ENCODE measurements around the gene FIBIN.
"Not testable (repeated sequence)": the region's sequence is repeated elsewhere in the genome, so short reads cannot be mapped to it uniquely, and the experiment has no call there.

Gene FIBIN

GRCh38 chr11:26987272-26987671 lies 6.6 kb upstream of the FIBIN start:
- H3K36me3 ChIP-seq (ENCODE audit: control insufficient read depth, insufficient read depth, low read length), result no peaks in the 10 kb centered on the region
- H3K9ac ChIP-seq (ENCODE audit: low read length), result no peak overlapping the region
- no peak overlapping the region for H3K27ac ChIP-seq (ENCODE audit: low read depth, low read length)
- no peak overlapping the region for H3K4me3 ChIP-seq (ENCODE audit: low read length)
- no peaks in the 10 kb centered on the region for H3K4me1 ChIP-seq (ENCODE audit: control insufficient read depth, insufficient read depth, low read length)
- no peaks in the 10 kb centered on the region for H3K27me3 ChIP-seq (ENCODE audit: control insufficient read depth, insufficient read depth, low read length)

- Histone ChIP-seq H3K9ac (ENCODE audit: low read length) (no peak overlapping the region), H3K27ac (ENCODE audit: low read depth, low read length) (no peak overlapping the region), H3K4me3 (ENCODE audit: low read length) (no peak overlapping the region), H3K27me3 (ENCODE audit: control insufficient read depth, insufficient read depth, low read length) (no peaks in the 10 kb centered on the region), H3K36me3 (ENCODE audit: control insufficient read depth, insufficient read depth, low read length) (no peaks in the 10 kb centered on the region), H3K4me1 (ENCODE audit: control insufficient read depth, insufficient read depth, low read length) (no peaks in the 10 kb centered on the region)
These were observed 6.2 kb upstream of the FIBIN start for GRCh38 chr11:26987731-26988130.

DNA sequence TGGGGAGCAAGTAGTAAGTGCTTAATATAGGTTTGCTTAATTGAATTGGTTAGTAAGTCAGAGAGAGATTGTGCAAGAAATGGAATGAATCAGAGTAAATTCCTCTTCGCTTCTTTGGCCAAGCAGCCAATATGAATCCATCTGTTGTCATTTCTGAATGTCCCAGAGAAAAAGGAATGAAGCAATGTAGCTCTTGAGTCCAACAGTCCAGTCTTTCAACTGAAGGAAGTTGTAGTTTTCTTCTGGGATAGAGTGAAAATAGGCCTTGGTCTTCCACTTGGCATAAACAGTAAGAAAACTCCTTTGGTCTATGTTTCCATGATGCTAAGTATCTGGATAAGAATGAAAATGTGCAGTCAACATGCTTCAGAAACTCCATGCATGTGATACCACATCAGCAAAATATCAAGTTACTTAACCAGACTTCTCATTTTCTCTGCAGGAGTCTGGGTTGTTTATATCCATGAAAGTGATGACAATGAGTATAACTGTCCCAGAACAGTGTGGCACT lies 1.8 kb upstream of the FIBIN start:
- no peak overlapping the region for H3K4me3 ChIP-seq (ENCODE audit: low read length)
- H3K9ac ChIP-seq (ENCODE audit: low read length), result no peak overlapping the region
- H3K27ac ChIP-seq (ENCODE audit: low read depth, low read length), result no peak overlapping the region

GRCh38 chr11:26994631-26995095 lies 751 bp downstream of the FIBIN start:
- Histone ChIP-seq H3K4me3 (ENCODE audit: low read length) (peak overlapping the region; percentile 79), H3K4me1 (ENCODE audit: control insufficient read depth, insufficient read depth, low read length) (peaks cover 12% of the 10 kb centered on the region), H3K27ac (ENCODE audit: low read depth, low read length) (peak overlapping the region; percentile 88), H3K9ac (ENCODE audit: low read length) (peak overlapping the region; percentile 51), H3K36me3 (ENCODE audit: control insufficient read depth, insufficient read depth, low read length) (no peaks in the 10 kb centered on the region), H3K27me3 (ENCODE audit: control insufficient read depth, insufficient read depth, low read length) (no peaks in the 10 kb centered on the region)

More for the DNA sequence above, 1.8 kb upstream of the FIBIN start:
- H3K27me3 ChIP-seq (ENCODE audit: control insufficient read depth, insufficient read depth, low read length), result no peaks in the 10 kb centered on the region
- H3K36me3 ChIP-seq (ENCODE audit: control insufficient read depth, insufficient read depth, low read length), result no peaks in the 10 kb centered on the region
- H3K4me1 ChIP-seq (ENCODE audit: control insufficient read depth, insufficient read depth, low read length), result peaks cover 2% of the 10 kb centered on the region

DNA sequence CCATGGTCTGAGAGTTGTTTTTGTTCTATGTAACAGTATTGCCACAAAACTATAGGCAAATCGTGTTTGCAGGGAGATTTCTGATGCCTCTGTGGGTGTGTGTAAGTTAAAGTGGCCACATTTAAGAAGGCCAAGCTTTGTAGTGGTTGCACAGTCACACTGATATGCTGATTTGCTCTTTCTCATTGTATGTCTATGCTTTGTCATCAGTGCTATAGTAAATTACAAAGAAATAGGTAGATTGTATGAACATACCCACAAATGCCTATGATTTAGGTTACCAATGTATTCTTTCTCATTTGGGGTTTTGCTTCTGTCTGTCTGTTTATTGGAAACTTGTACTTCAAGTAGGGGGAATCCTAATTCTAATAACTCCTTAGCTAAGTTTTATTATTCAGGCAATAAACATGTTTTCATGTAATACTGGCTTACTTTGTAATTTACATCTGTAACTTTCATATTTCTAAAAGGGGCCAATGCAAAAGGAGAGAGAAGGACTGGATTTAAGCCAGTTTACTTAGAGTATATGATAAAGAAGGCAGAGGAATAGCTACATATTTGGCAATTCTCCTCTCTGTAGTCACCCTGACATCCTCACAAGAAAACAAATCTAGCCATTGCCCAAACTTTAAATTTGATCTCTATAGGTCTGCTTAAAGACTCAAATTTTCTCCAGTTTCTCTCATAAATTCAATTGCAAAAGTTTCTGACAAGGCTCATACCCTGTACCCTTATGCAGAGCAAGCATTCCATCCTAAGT lies 2.0 kb downstream of the FIBIN start:
- no peaks in the 10 kb centered on the region for H3K36me3 ChIP-seq (ENCODE audit: control insufficient read depth, insufficient read depth, low read length)
- H3K9ac ChIP-seq (ENCODE audit: low read length), result no peak overlapping the region
- peaks cover 12% of the 10 kb centered on the region for H3K4me1 ChIP-seq (ENCODE audit: control insufficient read depth, insufficient read depth, low read length)
- peak overlapping the region; percentile 53 for H3K4me3 ChIP-seq (ENCODE audit: low read length)
- peak overlapping the region; percentile 88 for H3K27ac ChIP-seq (ENCODE audit: low read depth, low read length)
- no peaks in the 10 kb centered on the region for H3K27me3 ChIP-seq (ENCODE audit: control insufficient read depth, insufficient read depth, low read length)

GRCh38 chr11:26997378-26997777 lies 3.5 kb downstream of the FIBIN start:
- H3K4me1 ChIP-seq (ENCODE audit: control insufficient read depth, insufficient read depth, low read length), result peaks cover 12% of the 10 kb centered on the region
- H3K36me3 ChIP-seq (ENCODE audit: control insufficient read depth, insufficient read depth, low read length), result no peaks in the 10 kb centered on the region
- peak overlapping the region; percentile 33 for H3K27ac ChIP-seq (ENCODE audit: low read depth, low read length)
- no peaks in the 10 kb centered on the region for H3K27me3 ChIP-seq (ENCODE audit: control insufficient read depth, insufficient read depth, low read length)
- H3K9ac ChIP-seq (ENCODE audit: low read length), result no peak overlapping the region
- H3K4me3 ChIP-seq (ENCODE audit: low read length), result no peak overlapping the region

- H3K27ac ChIP-seq (ENCODE audit: low read depth, low read length); H3K36me3 ChIP-seq (ENCODE audit: control insufficient read depth, insufficient read depth, low read length): not testable (repeated sequence)
- H3K4me1 ChIP-seq (ENCODE audit: control insufficient read depth, insufficient read depth, low read length), result peaks cover 12% of the 10 kb centered on the region
These were observed 7.3 kb downstream of the FIBIN start for GRCh38 chr11:27001136-27001730.

DNA sequence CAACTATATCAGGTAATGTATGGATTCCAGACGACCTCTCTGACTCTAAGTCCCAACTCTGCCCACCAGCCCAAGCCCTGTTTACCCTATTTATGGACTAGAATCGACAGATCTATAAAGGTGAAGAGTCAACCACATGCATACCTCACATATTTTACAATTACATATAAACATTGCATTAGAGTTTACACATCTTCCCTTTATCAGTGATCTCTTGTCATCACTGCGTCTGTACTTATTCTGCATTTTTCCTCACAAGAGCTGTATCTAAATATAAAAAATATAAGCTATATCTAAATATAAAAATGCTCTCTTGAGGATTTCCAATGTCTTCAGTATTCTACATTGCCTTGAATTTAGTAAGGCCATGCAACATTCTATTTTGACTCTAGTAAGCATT lies 8.5 kb downstream of the FIBIN start:
- no peaks in the 10 kb centered on the region for H3K27me3 ChIP-seq (ENCODE audit: control insufficient read depth, insufficient read depth, low read length)
- H3K4me1 ChIP-seq (ENCODE audit: control insufficient read depth, insufficient read depth, low read length), result peaks cover 8% of the 10 kb centered on the region
- H3K36me3 ChIP-seq (ENCODE audit: control insufficient read depth, insufficient read depth, low read length), result no peaks in the 10 kb centered on the region
- H3K9ac ChIP-seq (ENCODE audit: low read length), result no peak overlapping the region
- H3K4me3 ChIP-seq (ENCODE audit: low read length), result no peak overlapping the region
- no peak overlapping the region for H3K27ac ChIP-seq (ENCODE audit: low read depth, low read length)

More at GRCh38 chr11:27001136-27001730, 7.3 kb downstream of the FIBIN start:
- H3K27me3 ChIP-seq (ENCODE audit: control insufficient read depth, insufficient read depth, low read length); H3K4me3 ChIP-seq (ENCODE audit: low read length); H3K9ac ChIP-seq (ENCODE audit: low read length): not testable (repeated sequence)

DNA sequence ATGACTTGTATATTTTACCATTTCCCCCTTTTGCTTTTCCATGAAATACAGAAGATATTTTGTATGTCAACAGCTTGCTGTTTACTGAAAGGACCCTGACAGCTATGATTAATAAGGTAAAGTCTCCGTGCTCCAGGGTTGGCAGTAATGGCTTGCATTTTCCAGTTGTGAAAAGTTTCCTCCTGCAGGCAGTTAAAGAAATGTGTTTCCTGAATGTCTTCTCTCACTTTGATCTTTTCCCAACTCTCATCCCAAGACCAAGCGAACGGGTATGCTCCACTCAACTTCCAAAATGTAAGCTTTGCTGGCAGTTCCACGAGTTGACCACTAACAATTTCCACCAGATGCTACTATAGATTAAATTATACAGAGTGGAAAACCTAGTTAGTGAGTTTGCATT lies 8.9 kb downstream of the FIBIN start:
- H3K9ac ChIP-seq (ENCODE audit: low read length), result no peak overlapping the region
- peaks cover 7% of the 10 kb centered on the region for H3K4me1 ChIP-seq (ENCODE audit: control insufficient read depth, insufficient read depth, low read length)
- H3K27ac ChIP-seq (ENCODE audit: low read depth, low read length), result no peak overlapping the region
- H3K27me3 ChIP-seq (ENCODE audit: control insufficient read depth, insufficient read depth, low read length), result no peaks in the 10 kb centered on the region
- no peaks in the 10 kb centered on the region for H3K36me3 ChIP-seq (ENCODE audit: control insufficient read depth, insufficient read depth, low read length)
- H3K4me3 ChIP-seq (ENCODE audit: low read length), result no peak overlapping the region

DNA sequence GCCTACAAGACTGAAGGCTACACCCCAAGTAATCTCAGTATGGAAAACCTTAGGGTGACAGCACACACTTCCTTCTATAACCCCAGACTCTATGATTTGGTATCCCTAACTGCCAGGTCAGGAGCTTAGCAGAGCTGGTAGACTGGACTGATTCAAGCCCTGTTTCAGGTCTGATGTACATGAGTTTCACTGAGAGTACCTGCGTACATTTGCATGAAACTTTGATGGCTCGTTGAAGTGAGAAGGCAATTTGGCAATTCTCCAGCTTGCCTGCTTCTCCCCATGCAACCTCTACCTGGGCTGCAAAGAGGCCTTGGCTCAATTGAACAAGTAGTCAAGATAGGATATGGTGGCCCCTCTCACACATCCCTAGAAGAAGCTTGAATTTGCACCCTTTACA lies 10.2 kb downstream of the FIBIN start:
- Histone ChIP-seq H3K27ac (ENCODE audit: low read depth, low read length) (no peak overlapping the region), H3K27me3 (ENCODE audit: control insufficient read depth, insufficient read depth, low read length) (no peaks in the 10 kb centered on the region), H3K9ac (ENCODE audit: low read length) (no peak overlapping the region), H3K36me3 (ENCODE audit: control insufficient read depth, insufficient read depth, low read length) (no peaks in the 10 kb centered on the region), H3K4me3 (ENCODE audit: low read length) (no peak overlapping the region), H3K4me1 (ENCODE audit: control insufficient read depth, insufficient read depth, low read length) (no peaks in the 10 kb centered on the region)

DNA sequence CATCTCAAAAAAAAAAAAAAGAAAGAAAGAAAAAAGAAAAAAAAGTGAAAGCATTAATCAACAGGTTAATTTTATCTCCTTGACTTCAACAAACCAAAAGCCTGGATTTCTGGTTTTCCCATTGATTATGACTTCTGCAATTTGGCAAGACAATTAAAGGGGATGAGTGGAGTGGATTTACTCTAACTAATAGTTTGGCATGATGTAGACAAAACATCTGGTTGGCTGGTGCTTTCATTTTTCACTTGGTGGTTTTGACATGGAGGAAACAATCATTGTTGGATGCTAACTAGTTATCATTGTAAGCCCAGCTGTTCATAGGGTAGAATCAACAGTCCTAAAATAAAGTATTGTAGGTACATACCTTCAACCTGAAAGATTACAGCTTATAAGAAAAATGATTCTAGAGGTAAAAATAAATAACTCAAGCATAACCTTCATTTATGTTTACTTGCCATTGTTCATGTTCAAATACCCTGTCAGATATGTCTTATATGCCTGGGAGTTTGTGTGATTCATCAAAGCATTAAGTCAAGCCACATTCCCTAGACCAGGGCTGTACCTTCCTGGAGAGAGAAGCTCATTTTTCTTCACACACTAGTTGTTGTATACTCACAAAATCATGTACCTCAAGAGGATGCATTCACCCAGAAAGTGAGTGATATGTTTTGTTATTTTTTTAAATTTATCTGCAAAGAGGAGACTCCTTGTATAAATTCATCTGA lies 15.1 kb downstream of the FIBIN start:
- no peaks in the 10 kb centered on the region for H3K27me3 ChIP-seq (ENCODE audit: control insufficient read depth, insufficient read depth, low read length)
- H3K9ac ChIP-seq (ENCODE audit: low read length), result no peak overlapping the region
- H3K27ac ChIP-seq (ENCODE audit: low read depth, low read length), result no peak overlapping the region
- H3K36me3 ChIP-seq (ENCODE audit: control insufficient read depth, insufficient read depth, low read length), result no peaks in the 10 kb centered on the region
- no peak overlapping the region for H3K4me3 ChIP-seq (ENCODE audit: low read length)
- H3K4me1 ChIP-seq (ENCODE audit: control insufficient read depth, insufficient read depth, low read length), result peaks cover 20% of the 10 kb centered on the region

- Histone ChIP-seq H3K9ac (ENCODE audit: low read length) (no peak overlapping the region), H3K36me3 (ENCODE audit: control insufficient read depth, insufficient read depth, low read length) (no peaks in the 10 kb centered on the region), H3K27me3 (ENCODE audit: control insufficient read depth, insufficient read depth, low read length) (no peaks in the 10 kb centered on the region), H3K4me3 (ENCODE audit: low read length) (no peak overlapping the region), H3K27ac (ENCODE audit: low read depth, low read length) (peak overlapping the region; percentile 49), H3K4me1 (ENCODE audit: control insufficient read depth, insufficient read depth, low read length) (peaks cover 22% of the 10 kb centered on the region)
These were observed 17.8 kb downstream of the FIBIN start for GRCh38 chr11:27011560-27012233.

Data from rectal smooth muscle tissue (tissue), 1 donor.